ENCODE results near the gene SPON1. TPM values are rescaled to one million over a fixed set of nuclear protein-coding genes. Genes with fewer than 3 reads are reported as not detected.

SPON1 gene
- polyA plus RNA-seq, 2 of the 4 experiments (the other 2 are of a cell fraction), result not detected

- CTCF ChIA-PET, result no interaction called here
- no peak overlapping the region for H3K4me2 ChIP-seq
- H3K4me3 ChIP-seq, result no peak overlapping the region
- no peak for TF ChIP-seq BHLHE40 (IDR thresholded peaks at IDR 0.05; ENCODE audit: low read depth, low read length)
- TF ChIP-seq HOXB13 (CRISPR knock-in tag; IDR thresholded peaks at IDR 0.05; ENCODE audit: low read depth), result no peak
- TF ChIP-seq MAZ (IDR thresholded peaks at IDR 0.05; ENCODE audit: borderline replicate concordance, low read depth, low read length), result no peak
- FAIRE-seq, result no peak
- no peaks in the 10 kb centered on the region for H3K9me3 ChIP-seq
- no peaks in the 10 kb centered on the region for H3K4me1 ChIP-seq
- H3K27ac ChIP-seq, result no peak overlapping the region
- POLR2A ChIA-PET, result no interaction called here
- DNase-seq (ENCODE audit: low read depth in 1 of 2, low spot score in 1 of 2), result no peak
- WGBS (ENCODE audit: missing lambda C conversion rate), result 33% methylated on average over 4 of the region's 4 CpGs
- no peak for ATAC-seq
These were observed 174.8 kb downstream of the SPON1 start for GRCh38 chr11:14137284-14137683.

GRCh38 chr11:14140991-14141390 is 178.5 kb downstream of the SPON1 start:
- CTCF ChIA-PET, result no interaction called here
- POLR2A ChIA-PET, result no interaction called here
- Histone ChIP-seq H3K27ac (no peak overlapping the region), H3K4me3 (no peak overlapping the region), H3K9me3 (no peaks in the 10 kb centered on the region), H3K4me2 (no peak overlapping the region), H3K4me1 (no peaks in the 10 kb centered on the region)
- 30% methylated on average over 3 of the region's 3 CpGs for WGBS (ENCODE audit: missing lambda C conversion rate)
- FAIRE-seq, result no peak
- ATAC-seq, result no peak
- no peak for TF ChIP-seq NFE2L2 (conservative IDR thresholded peaks at IDR 0.05; ENCODE audit: low read length)
- no peak for DNase-seq (ENCODE audit: low read depth in 1 of 2, low spot score in 1 of 2)

- 33% methylated on average over 1 of the region's 1 CpG for WGBS (ENCODE audit: missing lambda C conversion rate)
- FAIRE-seq (no peak), DNase-seq (ENCODE audit: low read depth in 1 of 2, low spot score in 1 of 2) (no peak), ATAC-seq (no peak)
- no peak for TF ChIP-seq HOXB5 (CRISPR knock-in tag; IDR thresholded peaks at IDR 0.05)
- TF ChIP-seq BCL3 (IDR thresholded peaks at IDR 0.05), result no peak
- TF ChIP-seq CTCF (IDR thresholded peaks at IDR 0.05), result no peak
- TF ChIP-seq NR3C1 (IDR thresholded peaks at IDR 0.05), result no peak
- no peak for TF ChIP-seq EHF (CRISPR knock-in tag; IDR thresholded peaks at IDR 0.05)
- TF ChIP-seq ZFP36 (IDR thresholded peaks at IDR 0.05; ENCODE audit: borderline replicate concordance, partially characterized antibody), result no peak
- no peak for TF ChIP-seq ATOH8 (CRISPR knock-in tag; IDR thresholded peaks at IDR 0.05; ENCODE audit: low read depth)
- TF ChIP-seq JUN (IDR thresholded peaks at IDR 0.05), result no peak
- no peak for TF ChIP-seq FOSB (CRISPR knock-in tag; IDR thresholded peaks at IDR 0.05)
- no peak for TF ChIP-seq CBX8 (IDR thresholded peaks at IDR 0.05)
- TF ChIP-seq HOXA7 (CRISPR knock-in tag; IDR thresholded peaks at IDR 0.05), result no peak
- TF ChIP-seq BHLHE40 (IDR thresholded peaks at IDR 0.05; ENCODE audit: low read depth, low read length), result no peak
- TF ChIP-seq ESRRA (IDR thresholded peaks at IDR 0.05; ENCODE audit: borderline replicate concordance, low read length), result no peak
- TF ChIP-seq KDM5A (IDR thresholded peaks at IDR 0.05), result no peak
- TF ChIP-seq RCOR1 (IDR thresholded peaks at IDR 0.05; ENCODE audit: low read depth, low read length), result no peak
- no peak for TF ChIP-seq MYC (IDR thresholded peaks at IDR 0.05; ENCODE audit: borderline replicate concordance, low read length)
- no peak overlapping the region for H3K4me3 ChIP-seq
- no peak overlapping the region for H3K27ac ChIP-seq
- no peaks in the 10 kb centered on the region for H3K9me3 ChIP-seq
- ChIA-PET POLR2A (no interaction called here), CTCF (interaction anchor here (1.0 to 1.3 kb wide), 2 partner anchors 10 to 186 kb away, joined by 3 to 4 read pairs; no protein-coding TSS in a partner anchor)
- no peak overlapping the region for H3K4me2 ChIP-seq
- H3K4me1 ChIP-seq, result no peaks in the 10 kb centered on the region
These were observed 179.2 kb downstream of the SPON1 start for GRCh38 chr11:14141676-14142075.

Data from A549 (cell line).